MCF 10A (cell line): ENCODE results near the gene S100PBP. TPM values are rescaled to one million over a fixed set of nuclear protein-coding genes. Genes with fewer than 3 reads are reported as not detected.

Experiments used
- BruUV-seq: library from RNA; stranded (reverse); fragments of 400-500 nt; replicated peaks from 2 replicates; lab custom pipeline; 2021; lab: Mats Ljungman, UMichigan
- CTCF ChIA-PET: fragments of 300-600 bp; sonication (Branson Sonifier 250); formaldehyde crosslinking; extraction: SDS; loops from one replicate; lab custom pipeline; 2021; ENCODE audit warnings: antibody characterized with exemption, inconsistent platforms; lab: Yijun Ruan, JAX
- POLR2A ChIA-PET: fragments of 300-600, 350-650 bp; sonication (Branson Sonifier 250); formaldehyde crosslinking; extraction: SDS; loops from one replicate; lab custom pipeline; 2020; ENCODE audit warnings: antibody characterized with exemption, inconsistent platforms; lab: Yijun Ruan, JAX
- DNase-seq: peaks from one replicate; pipeline ENCODE4 v3.0.0-alpha.2; 2018; ENCODE audit not compliant: unreplicated experiment
- H3K27ac Mint-ChIP-seq: one replicate; pipeline ENCODE4 v1.8.0; 2022; ENCODE audit warnings: mild to moderate bottlenecking, low read depth, mixed read lengths; ENCODE audit not compliant: unreplicated experiment
- H3K27me3 Mint-ChIP-seq: one replicate; pipeline ENCODE4 v1.8.0; 2022; ENCODE audit warnings: mixed read lengths; ENCODE audit not compliant: insufficient read depth, unreplicated experiment
- H3K36me3 Mint-ChIP-seq: one replicate; pipeline ENCODE4 v1.8.0; 2022; ENCODE audit warnings: mild to moderate bottlenecking, moderate library complexity, mixed read lengths; ENCODE audit not compliant: insufficient read depth, unreplicated experiment
- H3K4me1 Mint-ChIP-seq: one replicate; pipeline ENCODE4 v1.8.0; 2022; ENCODE audit warnings: mixed read lengths; ENCODE audit not compliant: insufficient read depth, unreplicated experiment
- H3K4me3 Mint-ChIP-seq: one replicate; pipeline ENCODE4 v1.8.0; 2022; ENCODE audit warnings: mild to moderate bottlenecking, moderate library complexity, mixed read lengths; ENCODE audit not compliant: unreplicated experiment
- H3K9me3 Mint-ChIP-seq: one replicate; pipeline ENCODE4 v1.8.0; 2022; ENCODE audit warnings: mixed read lengths; ENCODE audit not compliant: unreplicated experiment
- CTCF ChIP-seq: fragments of 200-600 bp; IDR thresholded peaks from one replicate; pipeline ENCODE4 v1.8.0; 2022; ENCODE audit warnings: antibody characterized with exemption, mild to moderate bottlenecking; ENCODE audit not compliant: unreplicated experiment
- intact Hi-C: fragments of 100-400 bp; cut with micrococcal nuclease; formaldehyde crosslinking; loops from 2 replicates; pipeline ENCODE4 v1.14.1; 2022
- total RNA-seq: library from RNA; stranded (reverse); gene quantifications from 2 replicates; pipeline ENCODE4 v1.2.3, GENCODE V29; 2022

S100PBP gene
- total RNA-seq, 1 experiment from 2014 or later = 24.4 TPM

- no peaks in the 10 kb centered on the region for H3K36me3 Mint-ChIP-seq
- BruUV-seq = no TSS peak
- ChIA-PET CTCF (interaction anchor here (0.5 to 3.7 kb wide), 25 partner anchors 11 to 473 kb away, joined by 3 to 24 read pairs (median 4); no protein-coding TSS in a partner anchor), POLR2A (no interaction called here)
- H3K27ac Mint-ChIP-seq = no peak overlapping the region
- peaks cover 11% of the 10 kb centered on the region for H3K4me1 Mint-ChIP-seq
- intact Hi-C loops = loop anchor here (2.0 to 5.0 kb wide), 4 partner anchors 101 to 473 kb away; no protein-coding TSS in a partner anchor
- no peak for DNase-seq
- H3K27me3 Mint-ChIP-seq = peaks cover 12% of the 10 kb centered on the region
- TF ChIP-seq CTCF = no peak
- H3K9me3 Mint-ChIP-seq = no peaks in the 10 kb centered on the region
- no peak overlapping the region for H3K4me3 Mint-ChIP-seq
These were observed 56.0 kb downstream of the S100PBP start for GRCh38 chr1:32873484-32873883.

- no peak for TF ChIP-seq CTCF
- Mint-ChIP-seq H3K27ac (no peak overlapping the region), H3K27me3 (peaks cover 3% of the 10 kb centered on the region), H3K36me3 (no peaks in the 10 kb centered on the region), H3K9me3 (no peaks in the 10 kb centered on the region), H3K4me1 (peaks cover 10% of the 10 kb centered on the region), H3K4me3 (no peak overlapping the region)
- intact Hi-C loops = loop anchor here (5.0 kb wide), 1 partner anchor 103 kb away; no protein-coding TSS in a partner anchor
- BruUV-seq = no TSS peak
- ChIA-PET CTCF (interaction anchor here (0.6 to 3.7 kb wide), 22 partner anchors 12 to 491 kb away, joined by 3 to 24 read pairs (median 3); no protein-coding TSS in a partner anchor), POLR2A (interaction anchor here (0.6 to 1.1 kb wide), 4 partner anchors 203 to 481 kb away, joined by 3 to 5 read pairs (median 3); partner anchors contain the start of genes AZIN2 and BSDC1)
- no peak for DNase-seq
These were observed 57.7 kb downstream of the S100PBP start for GRCh38 chr1:32874860-32875752.

- peaks cover 7% of the 10 kb centered on the region for H3K4me1 Mint-ChIP-seq
- no peak overlapping the region for H3K27ac Mint-ChIP-seq
- POLR2A ChIA-PET = interaction anchor here (0.6 kb wide), 1 partner anchor 23 kb away, joined by 3 read pairs; no protein-coding TSS in a partner anchor
- peak; percentile 58 for DNase-seq
- no TSS peak for BruUV-seq
- H3K27me3 Mint-ChIP-seq = peaks cover 10% of the 10 kb centered on the region
- no peak overlapping the region for H3K4me3 Mint-ChIP-seq
- H3K9me3 Mint-ChIP-seq = no peaks in the 10 kb centered on the region
- CTCF ChIA-PET = interaction anchor here (0.6 to 3.7 kb wide), 35 partner anchors 8 to 468 kb away, joined by 3 to 24 read pairs (median 3); partner anchors contain the start of gene HPCA
- intact Hi-C loops = loop anchor here (1.0 kb wide), 2 partner anchors 131 to 210 kb away; no protein-coding TSS in a partner anchor
- peak; percentile 86 for TF ChIP-seq CTCF
- no peaks in the 10 kb centered on the region for H3K36me3 Mint-ChIP-seq
These were observed 59.1 kb downstream of the S100PBP start for GRCh38 chr1:32876341-32877210.
